GM12874 (cell line): ENCODE measurements around the gene CDKAL1.

ENCODE experiments used
- TF ChIP-seq, protein P1 (sequence below): IDR thresholded peaks from 2 replicates; pipeline ENCODE4 v1.5.1; 2011; ENCODE audit warnings: low read depth, mild to moderate bottlenecking, control low read depth, low read length, moderate library complexity; ENCODE audit not compliant: insufficient read depth

Gene CDKAL1

DNA sequence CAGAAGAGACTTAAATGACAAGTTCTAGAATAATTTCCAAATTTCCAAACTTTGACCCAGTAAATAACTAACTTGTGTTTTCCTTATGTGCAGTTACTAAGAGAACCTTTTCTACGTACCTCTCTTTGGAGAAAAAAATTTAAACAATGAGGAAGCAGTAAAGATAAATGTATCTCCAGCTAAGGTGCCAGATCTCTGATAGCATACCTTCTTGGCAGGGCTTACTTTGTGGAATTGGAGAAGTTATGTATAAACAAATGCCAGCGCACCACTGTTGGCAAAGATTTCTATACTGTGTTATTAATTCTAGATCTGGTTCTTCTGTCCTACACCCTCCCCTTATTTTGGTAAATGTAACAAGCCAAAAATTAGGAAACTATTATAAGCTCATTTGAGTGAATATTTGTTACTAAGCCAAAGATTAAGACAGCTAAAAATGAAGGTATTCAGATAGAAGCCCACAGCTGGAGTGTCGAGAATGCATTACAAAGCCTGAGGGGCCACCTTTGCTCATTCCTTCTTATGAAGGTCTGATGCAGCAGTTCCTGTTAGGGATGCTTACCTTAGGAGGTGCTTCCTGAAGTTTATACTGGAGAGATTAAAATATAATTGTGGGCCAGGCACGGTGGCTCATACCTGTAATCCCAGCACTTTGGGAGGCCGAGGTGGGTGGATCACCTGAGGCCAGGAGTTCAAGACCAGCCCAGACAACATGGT, 686.2 kb downstream of the CDKAL1 start:
- TF ChIP-seq, protein P1, sequence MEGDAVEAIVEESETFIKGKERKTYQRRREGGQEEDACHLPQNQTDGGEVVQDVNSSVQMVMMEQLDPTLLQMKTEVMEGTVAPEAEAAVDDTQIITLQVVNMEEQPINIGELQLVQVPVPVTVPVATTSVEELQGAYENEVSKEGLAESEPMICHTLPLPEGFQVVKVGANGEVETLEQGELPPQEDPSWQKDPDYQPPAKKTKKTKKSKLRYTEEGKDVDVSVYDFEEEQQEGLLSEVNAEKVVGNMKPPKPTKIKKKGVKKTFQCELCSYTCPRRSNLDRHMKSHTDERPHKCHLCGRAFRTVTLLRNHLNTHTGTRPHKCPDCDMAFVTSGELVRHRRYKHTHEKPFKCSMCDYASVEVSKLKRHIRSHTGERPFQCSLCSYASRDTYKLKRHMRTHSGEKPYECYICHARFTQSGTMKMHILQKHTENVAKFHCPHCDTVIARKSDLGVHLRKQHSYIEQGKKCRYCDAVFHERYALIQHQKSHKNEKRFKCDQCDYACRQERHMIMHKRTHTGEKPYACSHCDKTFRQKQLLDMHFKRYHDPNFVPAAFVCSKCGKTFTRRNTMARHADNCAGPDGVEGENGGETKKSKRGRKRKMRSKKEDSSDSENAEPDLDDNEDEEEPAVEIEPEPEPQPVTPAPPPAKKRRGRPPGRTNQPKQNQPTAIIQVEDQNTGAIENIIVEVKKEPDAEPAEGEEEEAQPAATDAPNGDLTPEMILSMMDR = no peak

DNA sequence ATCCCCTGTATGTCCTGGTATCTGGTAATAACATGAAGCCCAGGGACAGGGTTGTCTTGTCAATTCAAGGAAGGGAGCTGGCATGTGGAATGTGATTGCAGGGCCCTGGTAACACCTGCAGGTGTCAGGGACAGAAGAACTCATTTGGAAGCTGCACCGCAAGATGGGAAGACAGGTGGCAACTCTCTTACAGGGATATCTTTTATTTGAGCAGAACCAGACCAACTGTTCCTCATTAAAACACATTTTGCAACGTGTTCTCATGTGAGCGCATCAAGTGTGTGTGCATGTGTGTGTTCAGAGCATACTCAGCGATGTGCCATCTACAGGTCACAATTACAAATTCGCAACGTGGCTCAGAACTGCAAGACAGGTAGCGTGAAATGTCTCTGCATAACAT, 688.4 kb downstream of the CDKAL1 start:
- TF ChIP-seq, protein P1 = no peak

GRCh38 chr6:21225912-21226311, 691.7 kb downstream of the CDKAL1 start:
- TF ChIP-seq, protein P1 = no peak

- TF ChIP-seq, protein P1 = no peak
These were observed 693.2 kb downstream of the CDKAL1 start for GRCh38 chr6:21227486-21227885.

DNA sequence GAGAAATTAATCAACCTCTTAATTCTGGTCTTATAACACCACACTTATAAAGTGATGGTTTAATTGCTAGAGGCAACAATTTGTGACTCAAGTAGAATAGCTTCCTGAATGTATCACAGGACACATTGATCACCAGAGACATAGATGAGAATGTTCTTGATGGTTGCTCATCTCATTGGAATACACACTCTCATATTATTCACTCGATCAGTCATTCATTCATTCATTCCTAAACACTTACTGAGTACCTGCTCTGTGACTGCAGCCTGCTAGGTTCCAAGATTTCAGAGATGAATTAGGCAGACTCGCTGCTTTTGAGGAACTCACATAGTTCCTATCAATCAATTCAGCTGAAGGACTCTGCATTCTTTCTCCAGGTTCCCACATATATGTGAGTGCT, 694.2 kb downstream of the CDKAL1 start:
- TF ChIP-seq, protein P1 = no peak

GRCh38 chr6:21228876-21229460, 694.7 kb downstream of the CDKAL1 start:
- TF ChIP-seq, protein P1 = no peak

DNA sequence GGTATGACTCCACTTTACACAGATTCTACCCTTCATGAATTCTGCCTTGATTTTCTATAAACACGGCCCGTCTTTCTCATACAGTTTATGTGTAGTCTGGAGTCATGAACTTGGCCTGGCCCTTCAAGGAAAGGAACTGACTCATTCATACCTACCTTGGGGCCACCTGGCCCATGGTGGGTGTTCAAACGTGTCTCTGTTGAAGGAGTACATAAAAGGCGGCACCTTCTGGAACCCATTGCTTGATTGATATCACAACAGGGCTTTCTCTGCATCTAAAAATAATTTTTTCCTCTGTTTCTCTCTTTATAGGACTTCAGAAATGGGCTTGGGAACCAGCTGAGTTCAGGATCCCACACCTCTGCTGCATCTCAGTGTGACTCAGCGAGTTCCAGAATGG, 696.3 kb downstream of the CDKAL1 start:
- TF ChIP-seq, protein P1 = no peak
